Brain microvascular endothelial cell (primary cell): ENCODE data around the gene OGFOD2.
A peak's percentile ranks its signal among the peaks of the same experiment; 100 is the strongest.

ENCODE experiments used
- DNase-seq: peaks from one replicate; pipeline ENCODE4 v3.0.0-alpha.2; 2020
- H3K27ac ChIP-seq: fragments of 250-450 bp; sonication (Bioruptor Pico); 2 replicates; pipeline ENCODE4 v1.5.1; 2020; ENCODE audit warnings: mild to moderate bottlenecking, moderate library complexity
- H3K27me3 ChIP-seq: fragments of 250-450 bp; sonication (Bioruptor Pico); replicated peaks from 2 replicates; pipeline ENCODE4 v1.5.1; 2020; ENCODE audit warnings: mild to moderate bottlenecking
- H3K36me3 ChIP-seq: fragments of 250-450 bp; sonication (Bioruptor Pico); replicated peaks from 2 replicates; pipeline ENCODE4 v1.5.1; 2020; ENCODE audit warnings: mild to moderate bottlenecking
- H3K4me3 ChIP-seq: 2 replicates; pipeline ENCODE4 v1.5.1; 2011; ENCODE audit warnings: low read depth, mild to moderate bottlenecking, control low read depth, low read length, moderate library complexity
- CTCF ChIP-seq: IDR thresholded peaks from 2 replicates; pipeline ENCODE4 v1.5.1; 2011; ENCODE audit warnings: low read depth, mild to moderate bottlenecking, moderate library complexity, low read length, control low read depth, inconsistent platforms; ENCODE audit errors: missing control alignments
- in situ Hi-C: cut with HindIII; loops from 2 replicates; pipeline ENCODE4 v1.10.0; 2017; ENCODE audit warnings: low sequenced_read_pairs, low pct_ligation_motif_present

OGFOD2 gene

GRCh38 chr12:122961531-122962329 is 13.3 kb upstream of the OGFOD2 start:
- no peak overlapping the region for H3K27ac ChIP-seq
- no peaks in the 10 kb centered on the region for H3K27me3 ChIP-seq
- no peak overlapping the region for H3K4me3 ChIP-seq
- in situ Hi-C loops: no loop called here
- H3K36me3 ChIP-seq: peaks cover 13% of the 10 kb centered on the region
- no peak for TF ChIP-seq CTCF
- no peak for DNase-seq

- DNase-seq: no peak
- peaks cover 8% of the 10 kb centered on the region for H3K36me3 ChIP-seq
- in situ Hi-C loops: no loop called here
- no peak for TF ChIP-seq CTCF
- no peak overlapping the region for H3K4me3 ChIP-seq
- no peaks in the 10 kb centered on the region for H3K27me3 ChIP-seq
- H3K27ac ChIP-seq: no peak overlapping the region
Measured at GRCh38 chr12:122963941-122964265, 11.1 kb upstream of the OGFOD2 start.

DNA sequence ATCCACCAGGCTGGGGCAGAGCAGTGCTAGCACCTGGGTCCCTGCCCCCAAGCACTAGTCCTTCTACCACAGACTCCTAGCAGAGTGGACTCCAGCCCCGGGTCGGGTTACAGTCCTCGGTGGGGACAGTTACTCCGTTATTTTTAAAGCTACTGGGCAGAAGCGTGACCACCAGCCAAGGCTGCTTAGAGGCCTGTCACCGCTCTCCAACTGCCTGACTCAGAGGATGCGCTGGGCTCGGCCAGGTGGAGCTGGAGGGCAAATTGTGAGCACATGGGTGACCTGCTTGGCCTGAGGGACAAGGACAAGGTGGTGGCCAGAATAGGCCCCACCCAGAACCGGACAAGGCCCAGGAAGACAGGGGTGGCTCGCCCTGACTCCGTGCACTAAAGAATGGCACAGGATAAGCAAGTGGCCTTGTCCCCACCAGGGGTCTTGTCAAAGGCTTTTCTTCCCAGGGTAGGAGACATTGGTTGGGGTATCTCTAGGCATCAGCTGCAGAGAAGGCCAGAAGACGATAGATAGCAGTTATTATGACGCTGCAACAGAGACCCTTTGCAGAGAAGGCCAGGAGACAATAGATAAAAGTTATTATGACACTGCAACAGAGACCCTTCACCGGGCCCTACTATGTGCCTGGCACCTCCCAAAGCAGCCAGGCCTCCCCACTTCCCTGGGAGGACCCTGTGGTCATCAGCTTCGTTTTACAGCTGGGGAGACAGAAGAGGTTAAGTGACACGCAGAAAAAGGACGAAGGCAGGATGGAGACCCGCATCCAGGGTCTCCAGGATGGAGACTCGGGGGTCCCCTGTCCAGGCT is 10.4 kb upstream of the OGFOD2 start:
- H3K27ac ChIP-seq: no peak overlapping the region
- H3K36me3 ChIP-seq: peaks cover 4% of the 10 kb centered on the region
- no peak for TF ChIP-seq CTCF
- in situ Hi-C loops: no loop called here
- no peak for DNase-seq
- no peak overlapping the region for H3K4me3 ChIP-seq
- no peaks in the 10 kb centered on the region for H3K27me3 ChIP-seq

- DNase-seq: no peak
- no peaks in the 10 kb centered on the region for H3K27me3 ChIP-seq
- TF ChIP-seq CTCF: no peak
- H3K36me3 ChIP-seq: no peaks in the 10 kb centered on the region
- H3K27ac ChIP-seq: no peak overlapping the region
- in situ Hi-C loops: no loop called here
- H3K4me3 ChIP-seq: peak overlapping the region; percentile 79
Measured at GRCh38 chr12:122965321-122965751, 9.7 kb upstream of the OGFOD2 start.

- in situ Hi-C loops: no loop called here
- Histone ChIP-seq H3K36me3 (no peaks in the 10 kb centered on the region), H3K4me3 (peak within 1 kb of the TSS; percentile 79), H3K27me3 (no peaks in the 10 kb centered on the region), H3K27ac (no peak within 1 kb of the TSS)
- peak; percentile 88 for DNase-seq
- no peak for TF ChIP-seq CTCF
Measured at GRCh38 chr12:122965851-122966742, 8.9 kb upstream of the OGFOD2 start, which contains the start of gene ABCB9. ABCB9 (minus strand) TSS chr12:122966463; CDS start chr12:122960235, 6,228 bp downstream.
